22Rv1 (cell line): ENCODE data around the gene SHISA8.

Experiments used
- H3K27ac ChIP-seq: fragments of 450-650 bp; 2 replicates; pipeline ENCODE4 v1.5.1; 2017
- ZFX ChIP-seq: fragments of 450-650 bp; IDR thresholded peaks from 2 replicates; pipeline ENCODE4 v1.6.1; 2017; ENCODE audit warnings: antibody characterized with exemption, borderline replicate concordance
- TF ChIP-seq, protein P1 (sequence below): fragments of 450-650 bp; IDR thresholded peaks from 2 replicates; pipeline ENCODE4 v1.5.1; 2017; ENCODE audit warnings: mild to moderate bottlenecking

SHISA8 gene

GRCh38 chr22:41922940-41923594 lies 8.2 kb upstream of the SHISA8 start:
- TF ChIP-seq, protein P1, sequence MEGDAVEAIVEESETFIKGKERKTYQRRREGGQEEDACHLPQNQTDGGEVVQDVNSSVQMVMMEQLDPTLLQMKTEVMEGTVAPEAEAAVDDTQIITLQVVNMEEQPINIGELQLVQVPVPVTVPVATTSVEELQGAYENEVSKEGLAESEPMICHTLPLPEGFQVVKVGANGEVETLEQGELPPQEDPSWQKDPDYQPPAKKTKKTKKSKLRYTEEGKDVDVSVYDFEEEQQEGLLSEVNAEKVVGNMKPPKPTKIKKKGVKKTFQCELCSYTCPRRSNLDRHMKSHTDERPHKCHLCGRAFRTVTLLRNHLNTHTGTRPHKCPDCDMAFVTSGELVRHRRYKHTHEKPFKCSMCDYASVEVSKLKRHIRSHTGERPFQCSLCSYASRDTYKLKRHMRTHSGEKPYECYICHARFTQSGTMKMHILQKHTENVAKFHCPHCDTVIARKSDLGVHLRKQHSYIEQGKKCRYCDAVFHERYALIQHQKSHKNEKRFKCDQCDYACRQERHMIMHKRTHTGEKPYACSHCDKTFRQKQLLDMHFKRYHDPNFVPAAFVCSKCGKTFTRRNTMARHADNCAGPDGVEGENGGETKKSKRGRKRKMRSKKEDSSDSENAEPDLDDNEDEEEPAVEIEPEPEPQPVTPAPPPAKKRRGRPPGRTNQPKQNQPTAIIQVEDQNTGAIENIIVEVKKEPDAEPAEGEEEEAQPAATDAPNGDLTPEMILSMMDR, result no peak
- TF ChIP-seq ZFX, result no peak
- H3K27ac ChIP-seq, result no peak overlapping the region

DNA sequence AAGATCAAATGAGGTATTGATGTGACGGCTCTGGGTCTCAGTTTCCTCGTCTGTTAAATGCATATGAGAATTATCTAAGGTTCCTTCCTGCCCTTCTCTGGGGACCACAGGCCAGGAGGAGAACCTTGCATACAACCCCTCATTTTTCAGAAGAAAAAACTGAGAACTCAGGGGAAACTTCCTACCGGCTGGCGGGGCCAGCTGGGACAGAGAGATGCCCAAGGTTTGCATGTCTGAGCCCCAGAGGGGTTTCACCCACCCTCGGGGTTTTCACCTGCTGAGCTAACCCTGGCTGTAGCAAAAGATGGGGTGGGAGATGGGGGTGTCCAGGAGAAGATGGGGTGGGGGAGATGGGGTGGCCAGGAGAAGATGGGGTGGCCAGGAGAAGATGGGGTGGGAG lies 7.5 kb upstream of the SHISA8 start:
- H3K27ac ChIP-seq, result no peak overlapping the region
- no peak for TF ChIP-seq ZFX
- TF ChIP-seq, protein P1, result no peak

DNA sequence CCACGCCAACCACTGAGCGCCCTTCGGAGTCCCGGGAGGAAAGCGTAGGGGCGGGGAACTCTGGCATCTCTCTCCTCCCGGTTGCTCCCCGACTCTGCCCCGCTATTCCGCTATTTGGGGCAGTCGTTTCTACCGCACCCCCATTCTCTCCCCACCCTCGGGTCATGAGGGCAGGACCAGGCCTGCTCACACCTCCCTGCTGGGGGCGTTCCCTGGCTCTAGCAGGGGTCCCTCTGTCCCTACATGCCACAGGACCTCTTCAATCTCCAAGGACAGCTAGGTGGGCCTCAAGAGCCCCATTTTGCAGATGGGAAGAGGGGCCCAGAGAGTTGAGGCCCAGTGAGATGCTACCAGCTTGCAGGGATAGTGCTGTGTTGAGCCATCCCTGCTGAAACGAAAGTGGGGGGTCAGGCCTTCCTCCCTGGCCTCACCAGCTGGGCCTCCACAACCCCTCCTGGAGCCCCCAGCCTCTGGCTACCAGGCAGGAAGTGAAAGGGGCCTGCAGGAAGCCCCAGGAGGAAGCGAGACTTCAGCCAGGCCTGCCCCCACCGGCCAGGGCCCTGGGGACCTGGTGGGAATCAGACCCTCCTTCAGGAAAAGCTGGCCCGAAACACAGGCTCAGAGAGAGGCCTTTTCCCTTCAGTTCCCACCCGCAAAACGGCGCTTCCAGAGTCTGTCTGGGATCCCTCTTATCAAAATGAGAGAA lies 5.5 kb upstream of the SHISA8 start:
- TF ChIP-seq, protein P1, result no peak
- TF ChIP-seq ZFX, result no peak
- H3K27ac ChIP-seq, result no peak overlapping the region; the same call in 1 of the 2 replicates

DNA sequence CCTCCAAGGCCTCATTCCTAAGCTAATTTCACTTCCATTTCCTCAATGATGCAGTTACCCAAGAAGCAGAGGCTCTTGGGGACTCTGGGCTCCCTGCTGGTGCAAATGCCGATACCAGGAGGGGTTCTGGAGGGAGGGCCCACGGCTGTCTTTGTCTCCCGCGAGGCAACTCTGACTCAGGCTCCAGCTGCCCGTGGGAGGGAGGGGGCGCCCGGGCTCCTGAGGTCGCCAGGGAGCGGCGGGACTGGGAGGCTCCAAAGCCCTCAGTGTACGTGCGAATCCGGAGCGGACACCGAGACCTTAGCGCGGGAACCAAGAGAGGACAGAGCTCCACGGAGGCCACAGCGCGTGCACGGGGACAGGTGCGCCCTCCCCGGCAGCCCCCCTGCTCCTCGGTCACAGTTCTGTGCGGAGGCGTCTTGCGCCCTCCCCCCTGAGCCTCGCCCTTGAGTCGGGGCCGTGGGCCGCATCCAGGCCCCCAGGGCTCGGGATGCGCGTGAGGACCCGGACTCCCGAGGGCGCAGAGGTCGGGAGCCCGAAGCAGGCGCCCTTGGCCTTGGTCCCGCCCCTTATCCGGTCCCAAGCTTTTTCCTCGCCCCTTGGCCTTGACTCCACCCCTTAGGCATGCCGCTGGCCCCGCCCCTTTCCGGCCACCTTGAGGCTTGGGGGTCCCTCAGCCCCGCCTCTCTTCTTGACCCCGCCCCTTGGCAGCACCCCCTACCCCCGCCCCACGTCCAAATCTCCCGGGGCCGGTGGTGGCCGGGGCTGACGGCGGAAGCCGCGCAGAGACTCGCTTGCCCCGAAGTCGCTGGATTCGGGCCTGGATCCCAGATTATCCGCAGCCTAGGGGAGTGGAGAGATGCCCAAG lies 4.7 kb upstream of the SHISA8 start:
- peak overlapping the region; percentile 45 for H3K27ac ChIP-seq
- TF ChIP-seq, protein P1, result no peak
- TF ChIP-seq ZFX, result no peak

- TF ChIP-seq ZFX, result no peak
- TF ChIP-seq, protein P1, result no peak
- no peak overlapping the region for H3K27ac ChIP-seq
These were observed 3.3 kb upstream of the SHISA8 start for GRCh38 chr22:41917903-41918791.

DNA sequence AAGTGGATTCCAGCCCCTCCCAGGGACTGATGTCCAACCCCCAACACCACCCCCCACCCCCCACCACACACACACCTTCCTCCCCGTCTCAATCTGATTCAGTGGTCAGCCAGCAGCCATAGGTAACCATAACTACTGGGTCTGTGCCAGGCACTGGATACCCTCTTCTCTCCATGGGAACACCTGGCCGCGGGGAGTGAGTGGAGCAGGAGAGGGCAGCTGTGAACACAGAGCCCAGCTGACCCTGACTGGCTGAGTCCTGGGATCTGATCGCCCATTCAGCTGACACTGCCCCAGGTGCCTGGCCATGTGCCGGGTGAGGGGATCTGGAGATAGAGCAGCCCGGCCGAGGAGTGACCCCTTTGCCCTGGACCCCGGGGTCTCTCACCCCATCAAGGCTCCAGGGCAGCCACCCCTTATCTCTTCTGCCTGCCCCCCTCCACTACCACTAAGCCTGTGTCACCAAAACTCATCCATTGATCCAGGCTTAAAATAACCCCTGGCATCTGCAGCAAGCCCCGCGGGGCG lies 2.6 kb upstream of the SHISA8 start:
- no peak overlapping the region for H3K27ac ChIP-seq
- TF ChIP-seq, protein P1, result no peak
- no peak for TF ChIP-seq ZFX
